Calu3 (cell line): Measurements from ENCODE around the gene CHD2. TPM values are rescaled to one million over a fixed set of nuclear protein-coding genes. Genes with fewer than 3 reads are reported as not detected.
A peak's percentile ranks its signal among the peaks of the same experiment; 100 is the strongest.

Experiments used
- BruUV-seq: library from RNA; stranded (reverse); fragments of 400-500 nt; replicated peaks from 2 replicates; lab custom pipeline; 2021; lab: Mats Ljungman, UMichigan
- CTCF ChIA-PET: fragments of 300-600 bp; sonication (Branson Sonifier 250); formaldehyde crosslinking; loops from one replicate; lab custom pipeline; 2022; ENCODE audit warnings: antibody characterized with exemption; lab: Charles Lee
- DNase-seq: peaks from one replicate; pipeline ENCODE4 v3.0.0; 2022
- H3K27ac Mint-ChIP-seq: one replicate; pipeline ENCODE4 v1.8.0; 2022; ENCODE audit warnings: mixed read lengths; ENCODE audit not compliant: unreplicated experiment
- H3K27me3 Mint-ChIP-seq: one replicate; pipeline ENCODE4 v1.8.0; 2022; ENCODE audit warnings: mixed read lengths; ENCODE audit not compliant: unreplicated experiment
- H3K36me3 Mint-ChIP-seq: one replicate; pipeline ENCODE4 v1.8.0; 2022; ENCODE audit warnings: mild to moderate bottlenecking, moderate library complexity, mixed read lengths; ENCODE audit not compliant: insufficient read depth, unreplicated experiment
- H3K4me1 Mint-ChIP-seq: one replicate; pipeline ENCODE4 v1.8.0; 2022; ENCODE audit warnings: mild to moderate bottlenecking, low read depth, mixed read lengths; ENCODE audit not compliant: unreplicated experiment
- H3K4me3 Mint-ChIP-seq: one replicate; pipeline ENCODE4 v1.8.0; 2022; ENCODE audit warnings: mild to moderate bottlenecking, low read depth, moderate library complexity, mixed read lengths; ENCODE audit not compliant: unreplicated experiment
- H3K9me3 Mint-ChIP-seq: one replicate; pipeline ENCODE4 v1.8.0; 2022; ENCODE audit warnings: low read depth, mixed read lengths; ENCODE audit not compliant: unreplicated experiment
- intact Hi-C: fragments of 100-400 bp; cut with micrococcal nuclease; formaldehyde crosslinking; loops from one replicate; pipeline ENCODE4 v1.10.0; 2022; ENCODE audit not compliant: unreplicated experiment
- total RNA-seq: library from RNA; stranded (reverse); gene quantifications from 2 replicates; pipeline ENCODE4 v1.2.3, GENCODE V29; 2022
- TF ChIP-seq, protein P1 (sequence below): fragments of 200-600 bp; IDR thresholded peaks from one replicate; pipeline ENCODE4 v1.8.0; 2022; ENCODE audit warnings: antibody characterized with exemption; ENCODE audit not compliant: unreplicated experiment

CHD2 gene
- total RNA-seq, 1 experiment from 2014 or later: 140 TPM

GRCh38 chr15:92898988-92899582 lies 1.0 kb upstream of the CHD2 start:
- H3K27me3 Mint-ChIP-seq: no peaks in the 10 kb centered on the region
- H3K4me3 Mint-ChIP-seq: peak overlapping the region; percentile 80
- TF ChIP-seq, protein P1, sequence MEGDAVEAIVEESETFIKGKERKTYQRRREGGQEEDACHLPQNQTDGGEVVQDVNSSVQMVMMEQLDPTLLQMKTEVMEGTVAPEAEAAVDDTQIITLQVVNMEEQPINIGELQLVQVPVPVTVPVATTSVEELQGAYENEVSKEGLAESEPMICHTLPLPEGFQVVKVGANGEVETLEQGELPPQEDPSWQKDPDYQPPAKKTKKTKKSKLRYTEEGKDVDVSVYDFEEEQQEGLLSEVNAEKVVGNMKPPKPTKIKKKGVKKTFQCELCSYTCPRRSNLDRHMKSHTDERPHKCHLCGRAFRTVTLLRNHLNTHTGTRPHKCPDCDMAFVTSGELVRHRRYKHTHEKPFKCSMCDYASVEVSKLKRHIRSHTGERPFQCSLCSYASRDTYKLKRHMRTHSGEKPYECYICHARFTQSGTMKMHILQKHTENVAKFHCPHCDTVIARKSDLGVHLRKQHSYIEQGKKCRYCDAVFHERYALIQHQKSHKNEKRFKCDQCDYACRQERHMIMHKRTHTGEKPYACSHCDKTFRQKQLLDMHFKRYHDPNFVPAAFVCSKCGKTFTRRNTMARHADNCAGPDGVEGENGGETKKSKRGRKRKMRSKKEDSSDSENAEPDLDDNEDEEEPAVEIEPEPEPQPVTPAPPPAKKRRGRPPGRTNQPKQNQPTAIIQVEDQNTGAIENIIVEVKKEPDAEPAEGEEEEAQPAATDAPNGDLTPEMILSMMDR: no peak
- H3K27ac Mint-ChIP-seq: peak overlapping the region; percentile 79
- H3K4me1 Mint-ChIP-seq: peaks cover 18% of the 10 kb centered on the region
- H3K9me3 Mint-ChIP-seq: peaks cover 4% of the 10 kb centered on the region
- BruUV-seq: no TSS peak
- peaks cover 98% of the 10 kb centered on the region for H3K36me3 Mint-ChIP-seq
- intact Hi-C loops: no loop called here
- no peak for DNase-seq
- CTCF ChIA-PET: interaction anchor here (0.6 to 1.4 kb wide), 4 partner anchors 14 to 102 kb away, joined by 3 to 13 read pairs (median 8); no protein-coding TSS in a partner anchor

DNA sequence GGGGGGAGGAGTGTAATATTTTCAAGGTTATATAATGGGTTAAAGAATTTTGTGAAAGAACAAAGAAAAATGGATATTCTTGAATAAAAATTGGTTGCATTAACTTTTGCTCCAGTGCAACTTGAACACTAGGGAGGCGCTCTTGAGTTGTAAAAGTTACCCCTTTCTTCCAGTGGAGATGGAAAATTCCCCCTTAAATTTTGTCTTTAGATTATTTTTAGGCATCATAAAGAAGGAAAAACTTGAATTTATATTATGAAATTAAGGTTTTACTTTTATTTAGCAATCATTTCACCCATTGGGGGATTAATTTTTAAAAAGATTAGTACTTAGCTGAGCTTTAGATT lies 550 bp upstream of the CHD2 start:
- no TSS peak for BruUV-seq
- Mint-ChIP-seq H3K4me1 (peaks cover 20% of the 10 kb centered on the region), H3K36me3 (peaks cover 98% of the 10 kb centered on the region), H3K9me3 (peaks cover 4% of the 10 kb centered on the region), H3K27ac (peak overlapping the region; percentile 79), H3K4me3 (peak overlapping the region; percentile 80), H3K27me3 (no peaks in the 10 kb centered on the region)
- DNase-seq: peak; percentile 51
- CTCF ChIA-PET: interaction anchor here (0.6 to 2.2 kb wide), 10 partner anchors 9 to 103 kb away, joined by 3 to 24 read pairs (median 10); no protein-coding TSS in a partner anchor
- TF ChIP-seq, protein P1: peak; percentile 70
- intact Hi-C loops: no loop called here

DNA sequence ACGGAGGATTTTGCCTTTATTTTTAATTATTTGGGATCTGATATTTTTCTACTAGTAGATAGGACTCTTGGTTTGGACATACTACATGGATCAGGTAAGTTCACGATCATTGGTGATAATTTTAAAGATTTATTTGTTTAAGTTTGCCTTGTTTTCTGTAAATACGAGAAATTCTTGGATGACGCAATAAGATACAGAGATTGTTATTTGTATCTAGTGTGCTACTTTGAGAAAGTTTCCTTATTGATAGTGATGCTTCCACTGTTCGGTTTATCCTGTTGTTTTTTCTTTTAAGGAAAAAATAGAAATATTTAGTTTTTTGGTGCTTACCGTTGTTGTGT lies 577 bp downstream of the CHD2 start:
- H3K27ac Mint-ChIP-seq: peak overlapping the region; percentile 79
- TF ChIP-seq, protein P1: no peak
- CTCF ChIA-PET: interaction anchor here (0.6 to 2.2 kb wide), 12 partner anchors 14 to 104 kb away, joined by 3 to 24 read pairs (median 8); no protein-coding TSS in a partner anchor
- peaks cover 21% of the 10 kb centered on the region for H3K4me1 Mint-ChIP-seq
- DNase-seq: no peak
- no TSS peak for BruUV-seq
- H3K9me3 Mint-ChIP-seq: peaks cover 4% of the 10 kb centered on the region
- peak overlapping the region; percentile 80 for H3K4me3 Mint-ChIP-seq
- no peaks in the 10 kb centered on the region for H3K27me3 Mint-ChIP-seq
- peaks cover 98% of the 10 kb centered on the region for H3K36me3 Mint-ChIP-seq
- intact Hi-C loops: loop anchor here (1.0 to 2.0 kb wide), 2 partner anchors 16 to 90 kb away; no protein-coding TSS in a partner anchor

- Mint-ChIP-seq H3K4me3 (peak overlapping the region; percentile 80), H3K27ac (peak overlapping the region; percentile 79), H3K36me3 (peaks cover 99% of the 10 kb centered on the region), H3K4me1 (peaks cover 26% of the 10 kb centered on the region), H3K9me3 (peaks cover 4% of the 10 kb centered on the region), H3K27me3 (no peaks in the 10 kb centered on the region)
- TSS peak; percentile 57 for BruUV-seq
- TF ChIP-seq, protein P1: no peak
- CTCF ChIA-PET: interaction anchor here (2.2 kb wide), 1 partner anchor 93 kb away, joined by 24 read pairs; no protein-coding TSS in a partner anchor
- DNase-seq: no peak
- intact Hi-C loops: loop anchor here (2.0 kb wide), 1 partner anchor 16 kb away; no protein-coding TSS in a partner anchor
These were observed 1.1 kb downstream of the CHD2 start for GRCh38 chr15:92901072-92901761.
